Mesendoderm (in vitro differentiated cells): Measurements from ENCODE around the gene WNT7A.

ENCODE experiments used
- DNase-seq: peaks from one replicate; pipeline ENCODE4 v3.0.0; 2013
- H2AK5ac ChIP-seq: 2 replicates; pipeline ENCODE4 v1.6.1; 2013; ENCODE audit warnings: low read length, inconsistent platforms
- H2BK120ac ChIP-seq: 2 replicates; pipeline ENCODE4 v1.6.1; 2013; ENCODE audit warnings: low read depth, mild to moderate bottlenecking, low read length, moderate library complexity, mixed read lengths
- H2BK15ac ChIP-seq: replicated peaks from 2 replicates; pipeline ENCODE4 v1.6.1; 2013; ENCODE audit warnings: low read depth, mild to moderate bottlenecking, moderate library complexity
- H2BK5ac ChIP-seq: 2 replicates; pipeline ENCODE4 v1.6.1; 2013; ENCODE audit warnings: low read length, inconsistent platforms
- H3K18ac ChIP-seq: 2 replicates; pipeline ENCODE4 v1.6.1; 2013; ENCODE audit warnings: mild to moderate bottlenecking, low read length, mixed read lengths
- H3K23ac ChIP-seq: one replicate; pipeline ENCODE4 v1.6.1; 2013; ENCODE audit warnings: low read length
- H3K27ac ChIP-seq: 2 replicates; pipeline ENCODE4 v1.5.1; 2013; ENCODE audit warnings: low read depth, mild to moderate bottlenecking, inconsistent platforms, low read length, moderate library complexity
- H3K27me3 ChIP-seq: 2 replicates; pipeline ENCODE4 v1.6.1; 2013; ENCODE audit warnings: low read length, control low read depth, mild to moderate bottlenecking, inconsistent platforms; ENCODE audit not compliant: insufficient read depth, poor library complexity
- H3K36me3 ChIP-seq: 2 replicates; pipeline ENCODE4 v1.6.1; 2013; ENCODE audit warnings: low read length, inconsistent platforms; ENCODE audit not compliant: control insufficient read depth, insufficient read depth
- H3K4ac ChIP-seq: one replicate; pipeline ENCODE4 v1.6.1; 2013; ENCODE audit warnings: low read depth, mild to moderate bottlenecking, low read length, moderate library complexity
- H3K4me1 ChIP-seq: 2 replicates; pipeline ENCODE4 v1.6.1; 2013; ENCODE audit warnings: low read depth, low read length, inconsistent platforms; ENCODE audit not compliant: control insufficient read depth
- H3K4me2 ChIP-seq: 2 replicates; pipeline ENCODE4 v1.6.1; 2013; ENCODE audit warnings: low read length
- H3K4me3 ChIP-seq: 2 replicates; pipeline ENCODE4 v1.5.1; 2013; ENCODE audit warnings: mild to moderate bottlenecking, low read length
- H3K56ac ChIP-seq: one replicate; pipeline ENCODE4 v1.6.1; 2013; ENCODE audit warnings: low read length
- H3K79me1 ChIP-seq: 2 replicates; pipeline ENCODE4 v1.6.1; 2013; ENCODE audit warnings: low read length, inconsistent platforms
- H3K79me2 ChIP-seq: 2 replicates; pipeline ENCODE4 v1.6.1; 2013; ENCODE audit warnings: mild to moderate bottlenecking, low read length; ENCODE audit not compliant: control insufficient read depth, insufficient read depth
- H3K9ac ChIP-seq: 2 replicates; pipeline ENCODE4 v1.6.1; 2013; ENCODE audit warnings: low read length, inconsistent platforms
- H4K5ac ChIP-seq: one replicate; pipeline ENCODE4 v1.6.1; 2013; ENCODE audit warnings: low read length
- H4K8ac ChIP-seq: one replicate; pipeline ENCODE4 v1.6.1; 2013; ENCODE audit warnings: low read depth, mild to moderate bottlenecking, control low read depth, low read length, moderate library complexity
- WGBS: extraction: QIAGEN DNeasy Blood & Tissue Kit; methylation state at CpG from one replicate; pipeline ENCODE4 v1.1.7; 2013; ENCODE audit warnings: low lambda C conversion rate, missing lambda C conversion rate; ENCODE audit not compliant: insufficient coverage; ENCODE audit errors: extremely low coverage; 5-methylcytosine and 5-hydroxymethylcytosine counted together

WNT7A gene

DNA sequence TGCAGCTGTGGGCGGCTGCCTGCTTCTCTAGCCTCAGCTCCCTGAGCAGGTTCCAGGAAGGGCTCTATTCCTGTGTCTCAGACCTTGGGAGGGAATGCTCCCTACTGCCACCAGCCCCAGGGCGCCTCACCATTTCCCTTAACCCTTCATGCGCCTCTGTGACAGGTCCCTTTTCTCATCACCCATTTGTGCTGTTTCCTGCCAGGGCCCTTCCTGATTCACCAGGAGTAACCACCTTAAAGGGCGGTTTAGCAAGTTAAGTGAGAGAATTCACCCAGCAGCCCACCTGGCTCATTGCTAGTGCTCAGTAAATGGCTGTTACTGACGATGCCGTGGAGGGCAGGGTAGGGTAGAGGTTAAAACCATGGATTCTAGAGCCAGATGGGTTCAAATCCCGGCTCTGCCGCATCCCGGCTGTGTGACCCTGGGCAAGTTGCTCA is 87.8 kb downstream of the WNT7A start:
- H2BK15ac ChIP-seq = no peak overlapping the region
- H2BK120ac ChIP-seq = no peak overlapping the region
- H4K8ac ChIP-seq = no peak overlapping the region
- no peak overlapping the region for H3K56ac ChIP-seq
- no peaks in the 10 kb centered on the region for H3K36me3 ChIP-seq
- H2BK5ac ChIP-seq = no peak overlapping the region
- no peaks in the 10 kb centered on the region for H3K27me3 ChIP-seq
- H3K4me2 ChIP-seq = no peak overlapping the region
- no CpG with 5 or more reads among the region's 9 CpGs for WGBS
- no peaks in the 10 kb centered on the region for H3K79me1 ChIP-seq
- H3K18ac ChIP-seq = no peak overlapping the region
- no peak overlapping the region for H3K23ac ChIP-seq
- no peak overlapping the region for H3K27ac ChIP-seq
- no peak overlapping the region for H3K9ac ChIP-seq
- no peak overlapping the region for H3K4ac ChIP-seq
- H2AK5ac ChIP-seq = no peak overlapping the region
- H4K5ac ChIP-seq = no peak overlapping the region
- H3K4me1 ChIP-seq = peaks cover 7% of the 10 kb centered on the region
- H3K79me2 ChIP-seq = no peaks in the 10 kb centered on the region
- DNase-seq = no peak
- no peak overlapping the region for H3K4me3 ChIP-seq

- Histone ChIP-seq H2BK15ac (no peak overlapping the region), H3K27me3 (no peaks in the 10 kb centered on the region), H3K36me3 (no peaks in the 10 kb centered on the region), H3K23ac (no peak overlapping the region), H3K4ac (no peak overlapping the region), H4K5ac (no peak overlapping the region), H2AK5ac (no peak overlapping the region), H3K4me1 (peaks cover 7% of the 10 kb centered on the region), H3K4me2 (no peak overlapping the region), H2BK5ac (no peak overlapping the region), H3K27ac (no peak overlapping the region), H3K18ac (no peak overlapping the region), H4K8ac (no peak overlapping the region), H3K79me1 (no peaks in the 10 kb centered on the region), H3K4me3 (no peak overlapping the region), H3K56ac (no peak overlapping the region), H2BK120ac (no peak overlapping the region), H3K79me2 (no peaks in the 10 kb centered on the region), H3K9ac (no peak overlapping the region)
- DNase-seq = no peak
- WGBS = no CpG with 5 or more reads among the region's 14 CpGs
These were observed 88.4 kb downstream of the WNT7A start for GRCh38 chr3:13791198-13792050.

DNA sequence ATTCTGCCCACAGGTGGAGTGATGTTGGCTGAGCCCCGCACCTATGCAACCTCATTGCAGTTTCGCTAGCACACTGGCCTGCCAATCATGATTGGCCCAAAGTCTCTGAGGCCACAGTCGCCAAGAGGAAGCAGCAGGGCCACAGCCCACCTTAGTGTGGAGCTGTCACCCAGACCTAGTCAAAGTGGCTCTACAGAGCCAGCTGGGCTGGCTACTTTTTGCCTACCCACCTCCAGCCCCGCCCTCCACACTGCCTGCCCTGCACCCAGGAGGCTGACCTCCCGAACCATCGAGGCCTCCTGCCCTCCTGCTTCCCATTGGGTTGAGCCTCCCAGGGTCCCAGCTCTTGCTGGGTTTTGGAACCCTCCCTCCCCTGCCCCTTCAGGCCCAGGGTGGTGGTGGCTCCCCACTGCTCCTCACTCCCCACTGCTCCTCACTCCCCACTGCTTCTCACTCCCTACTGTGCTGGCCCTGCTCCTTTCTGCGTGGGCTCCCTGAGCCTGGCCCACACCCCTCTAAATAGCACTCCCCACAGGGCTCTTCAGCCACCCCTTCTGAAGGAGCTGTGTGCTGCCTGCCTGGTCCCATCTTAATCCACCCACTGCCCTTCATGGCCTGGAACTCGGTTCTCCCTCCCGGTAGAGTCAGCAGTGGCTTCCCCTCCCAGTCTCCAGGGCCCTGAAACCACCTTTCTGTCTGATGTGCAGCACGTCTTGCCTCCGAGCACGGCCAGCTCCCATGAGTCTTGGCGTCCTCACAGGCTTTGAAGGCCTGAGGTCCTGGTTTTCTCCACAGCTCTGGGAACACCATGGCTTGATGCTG is 89.3 kb downstream of the WNT7A start:
- Histone ChIP-seq H3K4me2 (no peak overlapping the region), H3K4me1 (peaks cover 7% of the 10 kb centered on the region), H3K9ac (no peak overlapping the region), H3K36me3 (no peaks in the 10 kb centered on the region), H3K27ac (no peak overlapping the region), H3K4me3 (no peak overlapping the region), H2BK15ac (no peak overlapping the region), H4K8ac (no peak overlapping the region), H3K18ac (no peak overlapping the region), H4K5ac (no peak overlapping the region), H3K79me2 (no peaks in the 10 kb centered on the region), H2AK5ac (no peak overlapping the region), H3K4ac (no peak overlapping the region), H2BK120ac (no peak overlapping the region), H3K56ac (no peak overlapping the region), H3K27me3 (no peaks in the 10 kb centered on the region), H3K79me1 (no peaks in the 10 kb centered on the region), H2BK5ac (no peak overlapping the region), H3K23ac (no peak overlapping the region)
- no peak for DNase-seq
- WGBS = no CpG with 5 or more reads among the region's 13 CpGs

- Histone ChIP-seq H2BK5ac (no peak overlapping the region), H4K5ac (no peak overlapping the region), H2AK5ac (no peak overlapping the region), H3K4me3 (no peak overlapping the region), H3K79me2 (no peaks in the 10 kb centered on the region), H4K8ac (no peak overlapping the region), H3K4me1 (peaks cover 7% of the 10 kb centered on the region), H2BK15ac (no peak overlapping the region), H3K27me3 (no peaks in the 10 kb centered on the region), H3K27ac (no peak overlapping the region), H3K18ac (no peak overlapping the region), H3K4ac (no peak overlapping the region), H3K79me1 (no peaks in the 10 kb centered on the region), H3K56ac (no peak overlapping the region), H3K36me3 (no peaks in the 10 kb centered on the region), H3K23ac (no peak overlapping the region), H3K4me2 (no peak overlapping the region), H3K9ac (no peak overlapping the region), H2BK120ac (no peak overlapping the region)
- WGBS = no CpG with 5 or more reads among the region's 9 CpGs
- DNase-seq = peak; percentile 53
These were observed 91.1 kb downstream of the WNT7A start for GRCh38 chr3:13788522-13789424.

DNA sequence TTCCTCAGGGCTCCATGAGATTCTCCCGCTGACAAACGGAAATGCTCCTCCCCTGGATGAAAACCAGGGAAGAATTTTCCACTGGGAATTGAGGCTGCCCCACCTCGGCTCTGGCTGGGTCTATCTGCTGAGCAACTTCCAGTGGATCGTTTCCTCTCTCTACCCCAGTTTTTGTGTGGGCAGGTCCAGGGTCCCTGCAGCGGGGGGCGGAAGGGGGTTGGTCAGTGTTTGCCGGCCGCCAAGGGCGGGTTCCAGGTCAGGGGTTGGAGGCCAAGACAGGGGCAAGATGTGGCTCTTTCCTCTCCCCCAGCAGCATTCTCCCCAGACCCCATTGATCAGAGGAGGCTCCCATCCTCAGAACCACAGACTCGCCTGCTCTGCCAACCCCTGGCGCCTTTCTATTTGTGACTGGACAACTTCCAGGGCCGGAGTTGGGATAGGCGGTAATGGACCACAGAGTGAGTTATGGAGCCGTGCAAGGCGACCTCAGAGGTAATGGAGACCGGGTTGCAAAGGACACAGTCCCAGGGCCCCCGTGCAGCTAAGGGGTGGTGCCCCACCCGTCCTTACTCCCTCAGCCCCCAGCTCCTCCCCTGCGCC is 92.2 kb downstream of the WNT7A start:
- Histone ChIP-seq H3K4me3 (no peak overlapping the region), H3K4ac (no peak overlapping the region), H3K4me2 (no peak overlapping the region), H2BK15ac (no peak overlapping the region), H3K36me3 (no peaks in the 10 kb centered on the region), H2BK5ac (no peak overlapping the region), H3K27me3 (no peaks in the 10 kb centered on the region), H4K5ac (no peak overlapping the region), H4K8ac (no peak overlapping the region), H2AK5ac (no peak overlapping the region), H3K27ac (no peak overlapping the region), H2BK120ac (no peak overlapping the region), H3K56ac (no peak overlapping the region), H3K79me2 (no peaks in the 10 kb centered on the region), H3K18ac (no peak overlapping the region), H3K23ac (no peak overlapping the region), H3K79me1 (no peaks in the 10 kb centered on the region), H3K4me1 (peaks cover 4% of the 10 kb centered on the region), H3K9ac (no peak overlapping the region)
- WGBS = no CpG with 5 or more reads among the region's 19 CpGs
- no peak for DNase-seq
